GM11168 (cell line): ENCODE data around the gene COPA.

Experiments used
- in situ Hi-C: fragments of 300-500 bp; cut with MboI; formaldehyde crosslinking; loops from one replicate; pipeline ENCODE4 v1.12.0; 2022; ENCODE audit warnings: low sequenced_read_pairs; ENCODE audit not compliant: unreplicated experiment

Gene COPA

GRCh38 chr1:160284220-160284781 lies 58.7 kb downstream of the COPA start:
- in situ Hi-C loops = no loop called here

- in situ Hi-C loops = no loop called here
Observed at GRCh38 chr1:160282807-160283206, 60.2 kb downstream of the COPA start.

- in situ Hi-C loops = no loop called here
Observed at GRCh38 chr1:160277987-160278386, 65.1 kb downstream of the COPA start.

- in situ Hi-C loops = no loop called here
Observed at GRCh38 chr1:160277330-160277729, 65.7 kb downstream of the COPA start.

GRCh38 chr1:160271025-160271424 lies 72.0 kb downstream of the COPA start:
- in situ Hi-C loops = no loop called here

GRCh38 chr1:160267284-160267991 lies 75.6 kb downstream of the COPA start:
- in situ Hi-C loops = no loop called here

- in situ Hi-C loops = no loop called here
Observed at GRCh38 chr1:160264795-160265307, 78.2 kb downstream of the COPA start.

- in situ Hi-C loops = no loop called here
Observed at GRCh38 chr1:160261893-160262794, 80.9 kb downstream of the COPA start, which contains the start of gene DCAF8. DCAF8 (minus strand) TSS chr1:160262549; CDS start chr1:160244008, 18,541 bp downstream.

- in situ Hi-C loops = no loop called here
Observed at GRCh38 chr1:160261556-160261892, 81.5 kb downstream of the COPA start.

GRCh38 chr1:160260406-160261382 lies 82.4 kb downstream of the COPA start:
- in situ Hi-C loops = no loop called here

GRCh38 chr1:160258177-160258798 lies 84.8 kb downstream of the COPA start:
- in situ Hi-C loops = loop anchor here (10.0 kb wide), 1 partner anchor 143 kb away; the partner anchor contains the start of gene ATP1A2

- in situ Hi-C loops = loop anchor here (10.0 kb wide), 1 partner anchor 143 kb away; the partner anchor contains the start of gene ATP1A2
Observed at GRCh38 chr1:160257411-160258015, 85.5 kb downstream of the COPA start.

- in situ Hi-C loops = loop anchor here (10.0 kb wide), 1 partner anchor 142 kb away; the partner anchor contains the start of gene ATP1A2
Observed at GRCh38 chr1:160256396-160257046, 86.5 kb downstream of the COPA start.

GRCh38 chr1:160255781-160256300 lies 87.2 kb downstream of the COPA start:
- in situ Hi-C loops = loop anchor here (10.0 kb wide), 1 partner anchor 141 kb away; the partner anchor contains the start of gene ATP1A2

- in situ Hi-C loops = loop anchor here (10.0 kb wide), 1 partner anchor 137 kb away; the partner anchor contains the start of gene ATP1A2
Observed at GRCh38 chr1:160251687-160252526, 91.1 kb downstream of the COPA start.

GRCh38 chr1:160251011-160251410 lies 92.0 kb downstream of the COPA start:
- in situ Hi-C loops = loop anchor here (10.0 kb wide), 1 partner anchor 136 kb away; the partner anchor contains the start of gene ATP1A2

GRCh38 chr1:160247053-160247452 lies 96.0 kb downstream of the COPA start:
- in situ Hi-C loops = no loop called here
